ENCODE results near the gene ATR.

ATR gene

DNA sequence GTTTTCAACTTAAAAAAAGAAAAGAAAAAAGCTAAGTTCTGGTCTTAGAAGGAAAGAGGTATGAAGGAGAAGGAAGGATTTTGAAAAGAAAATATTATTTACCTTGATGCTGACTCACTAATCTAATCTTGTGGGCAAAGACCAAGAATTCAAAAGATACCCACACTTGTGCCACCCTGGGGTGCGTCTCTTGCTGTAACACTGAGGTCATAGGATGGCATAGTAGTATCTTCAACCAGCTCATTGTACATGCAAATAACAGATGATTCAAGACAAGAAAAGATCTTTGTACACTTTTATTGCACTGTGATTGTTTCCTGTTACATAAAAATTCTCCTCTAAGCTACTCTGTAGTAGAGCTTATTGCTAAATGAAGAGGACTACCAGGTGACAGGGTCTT, 35.0 kb upstream of the ATR start:
- TF ChIP-seq FOXP2 (optimal IDR thresholded peaks at IDR 0.05; ENCODE audit: borderline replicate concordance, extremely low read depth, extremely low read length, insufficient read depth) (no peak), SIN3A (IDR thresholded peaks at IDR 0.05; ENCODE audit: borderline replicate concordance, insufficient read depth, low read length) (no peak), POLR2AphosphoS5 (IDR thresholded peaks at IDR 0.05; ENCODE audit: low read depth, low read length) (no peak), TAF1 (IDR thresholded peaks at IDR 0.05; ENCODE audit: borderline replicate concordance, insufficient read depth, low read length) (no peak)
- TF ChIP-seq, protein P1, sequence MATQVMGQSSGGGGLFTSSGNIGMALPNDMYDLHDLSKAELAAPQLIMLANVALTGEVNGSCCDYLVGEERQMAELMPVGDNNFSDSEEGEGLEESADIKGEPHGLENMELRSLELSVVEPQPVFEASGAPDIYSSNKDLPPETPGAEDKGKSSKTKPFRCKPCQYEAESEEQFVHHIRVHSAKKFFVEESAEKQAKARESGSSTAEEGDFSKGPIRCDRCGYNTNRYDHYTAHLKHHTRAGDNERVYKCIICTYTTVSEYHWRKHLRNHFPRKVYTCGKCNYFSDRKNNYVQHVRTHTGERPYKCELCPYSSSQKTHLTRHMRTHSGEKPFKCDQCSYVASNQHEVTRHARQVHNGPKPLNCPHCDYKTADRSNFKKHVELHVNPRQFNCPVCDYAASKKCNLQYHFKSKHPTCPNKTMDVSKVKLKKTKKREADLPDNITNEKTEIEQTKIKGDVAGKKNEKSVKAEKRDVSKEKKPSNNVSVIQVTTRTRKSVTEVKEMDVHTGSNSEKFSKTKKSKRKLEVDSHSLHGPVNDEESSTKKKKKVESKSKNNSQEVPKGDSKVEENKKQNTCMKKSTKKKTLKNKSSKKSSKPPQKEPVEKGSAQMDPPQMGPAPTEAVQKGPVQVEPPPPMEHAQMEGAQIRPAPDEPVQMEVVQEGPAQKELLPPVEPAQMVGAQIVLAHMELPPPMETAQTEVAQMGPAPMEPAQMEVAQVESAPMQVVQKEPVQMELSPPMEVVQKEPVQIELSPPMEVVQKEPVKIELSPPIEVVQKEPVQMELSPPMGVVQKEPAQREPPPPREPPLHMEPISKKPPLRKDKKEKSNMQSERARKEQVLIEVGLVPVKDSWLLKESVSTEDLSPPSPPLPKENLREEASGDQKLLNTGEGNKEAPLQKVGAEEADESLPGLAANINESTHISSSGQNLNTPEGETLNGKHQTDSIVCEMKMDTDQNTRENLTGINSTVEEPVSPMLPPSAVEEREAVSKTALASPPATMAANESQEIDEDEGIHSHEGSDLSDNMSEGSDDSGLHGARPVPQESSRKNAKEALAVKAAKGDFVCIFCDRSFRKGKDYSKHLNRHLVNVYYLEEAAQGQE (IDR thresholded peaks at IDR 0.05; ENCODE audit: insufficient read depth in 1 of 2, low read depth in 2 of 2, low read length in 2 of 2): no peak

DNA sequence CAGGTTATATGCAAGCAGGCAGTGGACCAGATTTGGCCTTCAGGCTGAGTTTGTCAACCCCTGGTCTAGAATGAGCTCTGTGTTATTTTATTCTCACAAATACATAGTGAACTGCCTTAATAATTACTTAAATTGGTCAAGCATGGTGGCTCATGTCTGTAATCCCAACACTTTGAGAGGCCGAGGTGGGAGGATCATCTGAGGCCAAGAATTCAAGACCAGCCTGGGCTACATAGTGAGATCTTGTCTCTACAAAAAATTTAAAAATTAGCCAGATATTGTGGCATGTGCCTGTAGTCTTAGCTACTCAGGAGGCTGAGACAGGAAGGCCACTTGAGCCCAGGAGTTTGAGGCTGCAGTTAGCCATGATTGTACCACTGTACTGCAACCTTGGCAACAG, 32.7 kb upstream of the ATR start:
- TF ChIP-seq FOXP2 (optimal IDR thresholded peaks at IDR 0.05; ENCODE audit: borderline replicate concordance, extremely low read depth, extremely low read length, insufficient read depth) (no peak), TAF1 (IDR thresholded peaks at IDR 0.05; ENCODE audit: borderline replicate concordance, insufficient read depth, low read length) (no peak), POLR2AphosphoS5 (IDR thresholded peaks at IDR 0.05; ENCODE audit: low read depth, low read length) (no peak), SIN3A (IDR thresholded peaks at IDR 0.05; ENCODE audit: borderline replicate concordance, insufficient read depth, low read length) (no peak)
- TF ChIP-seq, protein P1 (IDR thresholded peaks at IDR 0.05; ENCODE audit: insufficient read depth in 1 of 2, low read depth in 2 of 2, low read length in 2 of 2): no peak

DNA sequence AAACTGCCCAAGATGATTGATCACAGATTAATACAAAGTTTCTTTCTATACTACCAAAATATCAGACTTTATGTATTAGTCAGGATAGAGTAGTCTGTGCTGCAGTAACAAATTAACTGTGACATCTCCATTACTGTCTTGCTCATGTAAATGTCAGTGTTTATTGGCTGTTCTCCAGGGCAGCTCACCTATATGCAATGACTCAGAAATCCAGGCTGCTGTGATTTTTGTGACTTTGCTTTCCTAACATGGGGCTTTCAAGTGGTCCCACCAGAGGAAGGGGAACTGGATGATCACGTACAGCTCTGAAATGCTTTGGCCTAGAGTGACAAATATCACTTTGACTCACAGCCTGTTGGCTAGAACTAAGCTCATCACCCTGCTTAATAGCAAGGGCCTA, 30.6 kb upstream of the ATR start:
- TF ChIP-seq TAF1 (IDR thresholded peaks at IDR 0.05; ENCODE audit: borderline replicate concordance, insufficient read depth, low read length): no peak
- TF ChIP-seq FOXP2 (optimal IDR thresholded peaks at IDR 0.05; ENCODE audit: borderline replicate concordance, extremely low read depth, extremely low read length, insufficient read depth): no peak
- TF ChIP-seq, protein P1 (IDR thresholded peaks at IDR 0.05; ENCODE audit: insufficient read depth in 1 of 2, low read depth in 2 of 2, low read length in 2 of 2): no peak
- no peak for TF ChIP-seq POLR2AphosphoS5 (IDR thresholded peaks at IDR 0.05; ENCODE audit: low read depth, low read length)
- no peak for TF ChIP-seq SIN3A (IDR thresholded peaks at IDR 0.05; ENCODE audit: borderline replicate concordance, insufficient read depth, low read length)

DNA sequence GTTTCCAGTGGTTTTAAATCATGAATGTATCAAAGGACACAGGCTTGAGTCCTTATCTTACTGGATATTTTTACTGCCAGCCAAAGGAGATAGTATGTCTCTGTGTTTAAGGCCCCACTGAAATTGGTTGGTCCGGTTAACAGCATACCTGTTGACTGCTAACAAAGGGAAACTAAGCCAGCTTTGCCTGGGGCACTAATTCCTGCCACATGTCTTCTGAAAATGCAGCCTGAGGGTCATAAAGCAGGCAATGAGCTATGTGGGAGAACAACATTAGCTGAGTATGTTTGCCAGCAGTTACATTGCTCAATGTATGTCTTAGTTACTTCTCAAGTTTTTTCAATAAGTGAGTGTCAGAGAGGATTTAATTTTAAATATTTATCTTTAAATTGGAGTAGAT, 30.1 kb upstream of the ATR start:
- TF ChIP-seq SIN3A (IDR thresholded peaks at IDR 0.05; ENCODE audit: borderline replicate concordance, insufficient read depth, low read length) (no peak), FOXP2 (optimal IDR thresholded peaks at IDR 0.05; ENCODE audit: borderline replicate concordance, extremely low read depth, extremely low read length, insufficient read depth) (no peak), POLR2AphosphoS5 (IDR thresholded peaks at IDR 0.05; ENCODE audit: low read depth, low read length) (no peak), TAF1 (IDR thresholded peaks at IDR 0.05; ENCODE audit: borderline replicate concordance, insufficient read depth, low read length) (no peak)
- TF ChIP-seq, protein P1 (IDR thresholded peaks at IDR 0.05; ENCODE audit: insufficient read depth in 1 of 2, low read depth in 2 of 2, low read length in 2 of 2): no peak

DNA sequence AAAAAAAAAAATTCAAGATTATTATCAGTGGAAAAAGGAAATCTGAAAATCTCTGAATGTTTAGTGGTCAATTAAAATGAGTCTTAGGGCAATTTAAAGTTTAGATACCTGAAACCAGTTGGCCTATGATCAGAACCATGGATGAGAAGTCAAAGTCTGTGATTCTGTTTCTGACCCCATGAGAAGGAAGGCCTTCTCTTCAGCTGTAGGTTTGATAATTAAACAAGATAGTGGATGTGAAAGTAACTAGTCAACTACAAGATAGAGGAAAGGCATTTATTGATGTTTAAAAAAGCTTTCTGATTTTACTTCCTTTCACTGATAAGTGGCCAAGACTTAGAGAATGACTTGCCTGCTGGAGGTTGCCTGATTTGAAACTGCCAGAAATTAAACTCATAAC, 26.4 kb upstream of the ATR start:
- TF ChIP-seq, protein P1 (IDR thresholded peaks at IDR 0.05; ENCODE audit: insufficient read depth in 1 of 2, low read depth in 2 of 2, low read length in 2 of 2): no peak
- TF ChIP-seq TAF1 (IDR thresholded peaks at IDR 0.05; ENCODE audit: borderline replicate concordance, insufficient read depth, low read length) (no peak), POLR2AphosphoS5 (IDR thresholded peaks at IDR 0.05; ENCODE audit: low read depth, low read length) (no peak), FOXP2 (optimal IDR thresholded peaks at IDR 0.05; ENCODE audit: borderline replicate concordance, extremely low read depth, extremely low read length, insufficient read depth) (no peak)

Data from PFSK-1 (cell line).